Adipocyte (in vitro differentiated cells): ENCODE results near the gene ZNF124.
"Not testable (repeated sequence)": the region's sequence is repeated elsewhere in the genome, so short reads cannot be mapped to it uniquely, and the experiment has no call there.

ENCODE experiments used
- DNase-seq: peaks from one replicate; pipeline ENCODE4 v3.0.0-alpha.2; 2015; ENCODE audit warnings: low read depth
- H3K27me3 ChIP-seq: replicated peaks from 2 replicates; pipeline ENCODE4 v1.7.0; 2013; ENCODE audit warnings: mild to moderate bottlenecking, low read length, moderate library complexity; ENCODE audit not compliant: control insufficient read depth, insufficient read depth
- H3K36me3 ChIP-seq: 2 replicates; pipeline ENCODE4 v1.7.0; 2013; ENCODE audit warnings: low read length, mild to moderate bottlenecking, moderate library complexity; ENCODE audit not compliant: control insufficient read depth, insufficient read depth, severe bottlenecking
- H3K4me1 ChIP-seq: 2 replicates; pipeline ENCODE4 v1.7.0; 2013; ENCODE audit warnings: mild to moderate bottlenecking, low read length, moderate library complexity; ENCODE audit not compliant: control insufficient read depth, insufficient read depth
- H3K4me3 ChIP-seq: 2 replicates; pipeline ENCODE4 v1.7.0; 2013; ENCODE audit warnings: mild to moderate bottlenecking, low read length, moderate library complexity
- H3K9ac ChIP-seq: 2 replicates; pipeline ENCODE4 v1.7.0; 2013; ENCODE audit warnings: mild to moderate bottlenecking, low read length, moderate library complexity
- H3K9me3 ChIP-seq: 2 replicates; pipeline ENCODE4 v1.7.0; 2013; ENCODE audit warnings: mild to moderate bottlenecking, low read length, moderate library complexity; ENCODE audit not compliant: control insufficient read depth

ZNF124 gene

DNA sequence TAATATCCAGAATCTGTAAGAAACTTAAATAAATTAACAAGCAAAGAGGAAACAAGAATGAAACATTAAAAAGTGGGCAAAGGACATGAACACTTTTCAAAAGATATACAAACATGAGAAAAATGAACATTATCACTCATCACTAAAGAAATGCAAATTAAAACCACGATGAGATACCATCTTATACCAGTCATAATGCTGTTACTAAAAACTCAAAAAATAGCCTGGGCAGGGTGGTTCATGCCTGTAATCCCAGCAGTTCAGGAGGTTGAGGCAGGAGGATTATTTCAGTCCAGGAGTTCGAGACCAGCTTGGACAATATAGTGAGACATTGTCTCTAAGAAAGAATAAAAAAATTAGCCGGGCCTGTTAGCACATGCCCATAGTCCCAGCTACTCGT is 6.1 kb downstream of the ZNF124 start:
- no peak for DNase-seq
- no peaks in the 10 kb centered on the region for H3K27me3 ChIP-seq
- H3K4me3 ChIP-seq, result no peak overlapping the region
- peaks cover 49% of the 10 kb centered on the region for H3K9me3 ChIP-seq
- H3K4me1 ChIP-seq, result no peaks in the 10 kb centered on the region
- H3K9ac ChIP-seq, result no peak overlapping the region
- no peaks in the 10 kb centered on the region for H3K36me3 ChIP-seq

DNA sequence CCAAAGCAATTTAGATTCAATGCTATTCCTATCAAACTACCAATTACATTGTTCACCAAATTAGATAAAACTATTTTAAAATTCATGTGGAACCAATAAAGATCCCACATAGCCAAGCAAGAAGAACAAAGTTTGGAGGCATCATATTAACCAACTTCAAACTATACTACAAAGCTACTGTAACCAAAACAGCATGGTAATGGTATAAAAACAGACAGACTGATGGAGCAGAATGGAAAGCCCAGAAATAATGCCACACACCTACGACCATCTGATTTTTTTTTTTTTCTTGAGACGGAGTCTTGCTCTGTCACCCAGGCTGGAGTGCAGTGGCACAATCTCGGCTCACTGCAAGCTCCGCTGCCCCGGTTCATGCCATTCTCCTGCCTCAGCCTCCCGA is 7.1 kb downstream of the ZNF124 start:
- DNase-seq, result no peak

GRCh38 chr1:247156787-247157232 is 15.0 kb downstream of the ZNF124 start:
- Histone ChIP-seq H3K27me3 (no peaks in the 10 kb centered on the region), H3K9ac (no peak overlapping the region), H3K36me3 (peaks cover 70% of the 10 kb centered on the region), H3K4me3 (peak overlapping the region; percentile 60), H3K9me3 (peaks cover 97% of the 10 kb centered on the region), H3K4me1 (no peaks in the 10 kb centered on the region)
- no peak for DNase-seq

More for the DNA sequence above, 7.1 kb downstream of the ZNF124 start:
- Histone ChIP-seq H3K4me3 (peak overlapping the region; percentile 23), H3K36me3 (peaks cover under 1% of the 10 kb centered on the region), H3K9ac (no peak overlapping the region), H3K4me1 (no peaks in the 10 kb centered on the region), H3K9me3 (peaks cover 59% of the 10 kb centered on the region), H3K27me3 (no peaks in the 10 kb centered on the region)

DNA sequence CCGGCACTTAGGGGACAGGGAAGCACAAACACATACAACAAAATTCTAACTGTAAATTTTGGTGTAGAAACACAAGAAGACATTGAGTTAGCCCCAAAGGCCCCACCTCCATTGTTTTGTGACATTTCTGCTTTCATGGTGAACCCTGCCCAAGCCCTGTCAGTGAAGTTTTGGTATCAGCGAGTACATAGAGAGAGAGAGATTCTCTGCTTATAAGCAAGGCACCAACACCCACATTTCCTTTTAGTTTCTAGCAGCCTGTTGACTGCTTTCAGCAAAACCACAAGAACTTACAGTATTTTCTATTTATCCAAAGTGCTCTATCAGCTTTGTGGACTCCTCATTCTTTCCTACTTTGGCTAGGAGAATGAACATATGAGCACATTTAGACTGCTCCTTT is 24.0 kb downstream of the ZNF124 start:
- H3K36me3 ChIP-seq, result peaks cover 30% of the 10 kb centered on the region

DNA sequence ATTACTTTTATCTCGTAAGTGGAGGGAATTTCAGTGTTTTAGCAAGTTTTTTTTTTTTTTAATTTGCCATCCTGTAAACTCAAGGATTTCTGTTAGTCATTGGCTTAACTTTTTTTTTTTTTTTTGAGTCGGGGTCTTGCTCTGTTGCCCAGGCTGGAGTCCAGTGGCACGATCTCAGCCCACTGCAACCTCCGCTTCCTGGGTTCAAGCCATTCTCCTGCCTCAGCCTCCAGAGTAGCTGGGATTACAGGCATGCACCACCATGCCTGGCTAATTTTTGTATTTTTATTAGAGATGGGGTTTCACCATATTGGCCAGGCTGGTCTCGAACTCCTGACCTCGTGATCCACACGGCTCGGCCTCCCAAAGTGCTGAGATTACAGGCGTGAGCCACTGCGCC is 24.7 kb downstream of the ZNF124 start:
- not testable (repeated sequence) for H3K4me3 ChIP-seq, DNase-seq, H3K4me1 ChIP-seq, H3K27me3 ChIP-seq, H3K9ac ChIP-seq
- Histone ChIP-seq H3K36me3 (peaks cover 28% of the 10 kb centered on the region), H3K9me3 (peaks cover 74% of the 10 kb centered on the region)

More for the DNA sequence above, 24.0 kb downstream of the ZNF124 start:
- peak overlapping the region; percentile 34 for H3K4me3 ChIP-seq
- DNase-seq, result no peak
- no peaks in the 10 kb centered on the region for H3K27me3 ChIP-seq
- peaks cover 80% of the 10 kb centered on the region for H3K9me3 ChIP-seq
- no peaks in the 10 kb centered on the region for H3K4me1 ChIP-seq
- H3K9ac ChIP-seq, result no peak overlapping the region

DNA sequence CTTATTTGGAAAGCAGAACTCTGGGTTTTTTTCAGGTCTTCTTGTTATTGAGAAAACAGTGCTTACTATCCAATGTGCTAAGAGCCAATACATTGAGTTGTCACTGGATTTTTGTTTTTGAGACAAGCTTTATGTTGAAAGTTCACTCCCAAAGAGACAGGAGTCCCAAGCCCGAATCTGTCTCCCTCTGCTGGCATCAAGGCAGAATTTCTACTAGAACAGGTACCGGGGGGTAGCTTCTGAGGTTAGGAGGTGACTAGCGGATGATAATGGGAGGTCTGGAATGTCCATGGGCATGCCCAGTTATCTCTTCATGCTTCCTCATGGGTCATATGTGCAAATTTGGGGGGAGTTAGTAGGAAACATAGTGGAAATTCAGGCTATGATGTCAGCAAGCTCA is 25.1 kb downstream of the ZNF124 start:
- H3K9me3 ChIP-seq, result peaks cover 71% of the 10 kb centered on the region
- DNase-seq, result no peak
- no peaks in the 10 kb centered on the region for H3K27me3 ChIP-seq
- peak overlapping the region; percentile 0 for H3K4me3 ChIP-seq
- peaks cover 30% of the 10 kb centered on the region for H3K36me3 ChIP-seq
- no peaks in the 10 kb centered on the region for H3K4me1 ChIP-seq
- no peak overlapping the region for H3K9ac ChIP-seq

DNA sequence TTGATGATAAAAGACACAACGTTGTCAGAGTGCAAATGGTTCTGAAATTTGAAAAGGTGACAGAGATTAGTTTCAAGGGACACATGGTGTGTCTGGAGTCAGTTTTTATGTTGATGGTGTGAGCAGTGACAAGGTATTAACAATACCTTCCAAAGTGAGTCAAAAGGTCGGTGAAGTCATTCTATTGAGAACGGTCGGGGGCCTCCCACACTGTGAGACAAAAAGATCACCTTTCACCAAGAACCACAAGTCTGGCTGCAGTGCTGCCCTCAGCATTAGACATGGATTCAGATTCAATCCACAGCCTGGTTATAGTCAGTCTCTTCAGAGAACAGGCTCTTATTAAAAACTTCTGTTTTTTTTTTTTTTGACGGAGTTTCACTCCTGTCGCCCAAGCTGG is 26.5 kb downstream of the ZNF124 start:
- H3K27me3 ChIP-seq, result no peaks in the 10 kb centered on the region
- peaks cover 70% of the 10 kb centered on the region for H3K9me3 ChIP-seq
- H3K4me1 ChIP-seq, result no peaks in the 10 kb centered on the region
- H3K9ac ChIP-seq, result no peak overlapping the region
- DNase-seq, result no peak
- no peak overlapping the region for H3K4me3 ChIP-seq
- peaks cover 37% of the 10 kb centered on the region for H3K36me3 ChIP-seq

DNA sequence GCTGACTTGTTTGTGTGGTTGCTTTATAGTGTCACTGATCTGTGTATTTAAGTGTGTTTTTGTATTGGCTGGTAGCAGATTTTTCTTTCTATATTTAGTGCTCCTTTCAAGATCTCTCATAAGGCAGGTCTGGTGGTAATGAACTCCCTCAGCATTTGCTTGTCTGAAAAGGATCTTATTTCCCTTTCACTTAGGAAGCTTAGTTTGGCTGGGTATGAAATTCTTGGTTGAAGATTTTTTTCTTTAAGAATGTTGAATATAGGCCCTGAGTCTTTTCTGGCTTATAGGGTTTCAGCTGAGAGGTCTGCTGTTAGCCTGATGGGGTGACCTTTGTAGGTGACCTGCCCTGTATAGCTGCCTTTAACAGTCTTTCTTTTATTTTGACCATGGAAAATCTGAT is 32.3 kb downstream of the ZNF124 start:
- H3K9ac ChIP-seq, H3K27me3 ChIP-seq, H3K4me1 ChIP-seq, H3K4me3 ChIP-seq, DNase-seq: not testable (repeated sequence)
- Histone ChIP-seq H3K9me3 (peaks cover 57% of the 10 kb centered on the region), H3K36me3 (peaks cover 15% of the 10 kb centered on the region)

DNA sequence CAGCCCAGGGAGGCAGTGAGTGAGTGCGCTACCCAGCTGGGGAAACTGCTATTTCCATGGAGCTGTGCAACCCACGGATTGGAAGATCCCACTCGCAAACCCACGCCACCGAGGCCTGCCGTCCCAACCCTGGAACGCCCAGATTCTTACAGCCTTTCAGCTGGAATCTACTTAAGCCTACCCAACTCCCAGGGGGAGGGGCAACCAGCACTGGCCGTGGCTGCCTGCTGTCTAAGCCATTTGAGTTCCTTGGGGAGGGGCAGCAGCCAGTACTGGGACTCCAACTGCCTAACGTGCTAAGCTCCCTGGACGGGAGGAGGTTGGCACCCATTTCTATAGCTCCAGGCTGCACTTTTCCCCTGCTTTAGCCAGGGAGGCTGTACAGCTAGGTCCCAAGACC is 40.6 kb downstream of the ZNF124 start:
- H3K4me3 ChIP-seq, result no peak overlapping the region
- H3K27me3 ChIP-seq, result no peaks in the 10 kb centered on the region
- H3K4me1 ChIP-seq, result peaks cover 2% of the 10 kb centered on the region
- no peak overlapping the region for H3K9ac ChIP-seq
- H3K36me3 ChIP-seq, result no peaks in the 10 kb centered on the region
- peaks cover 28% of the 10 kb centered on the region for H3K9me3 ChIP-seq
- DNase-seq, result no peak

DNA sequence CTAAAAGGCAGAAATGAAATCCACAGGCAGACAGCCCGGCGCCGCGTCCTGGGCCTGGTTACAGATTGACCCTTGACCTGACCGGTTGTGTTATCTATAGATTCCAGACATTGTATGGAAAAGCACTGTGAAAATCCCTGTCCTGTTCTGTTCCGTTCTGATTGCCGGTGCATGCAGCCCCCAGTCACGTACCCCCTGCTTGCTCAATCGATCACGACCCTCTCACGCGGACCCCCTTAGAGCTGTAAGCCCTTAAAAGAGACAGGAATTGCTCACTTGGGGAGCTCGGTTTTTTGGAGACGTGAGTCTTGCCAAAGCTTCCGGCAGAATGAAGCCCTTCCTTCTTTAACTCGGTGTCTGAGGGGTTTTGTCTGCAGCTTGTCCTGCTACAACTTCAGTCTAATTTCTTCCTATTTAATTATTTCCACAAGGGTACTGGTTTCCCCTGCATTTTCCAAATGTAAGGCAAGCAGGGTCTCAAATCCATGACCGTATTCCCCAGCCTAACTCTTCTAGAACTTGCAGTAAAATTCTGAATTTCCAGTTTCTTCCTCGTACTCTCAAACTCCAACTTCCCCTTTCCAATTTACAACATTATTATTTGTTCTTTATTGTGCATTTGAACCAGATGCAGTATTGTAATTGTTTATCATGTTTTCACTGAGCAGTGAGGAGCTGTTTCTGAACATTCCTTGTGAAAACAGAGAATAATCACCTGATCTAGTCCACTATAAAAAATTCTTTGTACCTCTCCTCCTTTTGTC is 44.1 kb downstream of the ZNF124 start:
- not testable (repeated sequence) for H3K36me3 ChIP-seq, H3K9ac ChIP-seq, H3K9me3 ChIP-seq, H3K27me3 ChIP-seq, H3K4me1 ChIP-seq
- H3K4me3 ChIP-seq, result peak overlapping the region; percentile 52
- peak; percentile 21 for DNase-seq

- H3K4me3 ChIP-seq, H3K36me3 ChIP-seq, H3K9ac ChIP-seq, H3K9me3 ChIP-seq, DNase-seq, H3K4me1 ChIP-seq, H3K27me3 ChIP-seq: not testable (repeated sequence)
Observed at GRCh38 chr1:247126601-247127000, 45.2 kb downstream of the ZNF124 start.

GRCh38 chr1:247126166-247126565 is 45.7 kb downstream of the ZNF124 start:
- not testable (repeated sequence) for H3K4me3 ChIP-seq, H3K9ac ChIP-seq, H3K4me1 ChIP-seq, H3K36me3 ChIP-seq, H3K27me3 ChIP-seq, H3K9me3 ChIP-seq, DNase-seq
